ENCODE measurements around the gene RAD52. TPM values are rescaled to one million over a fixed set of nuclear protein-coding genes. Genes with fewer than 3 reads are reported as not detected.

Gene RAD52
- total RNA-seq, 2 donors from 2014 or later: 19.4 to 28.8 TPM

- H3K9me3 ChIP-seq: no peaks in the 10 kb centered on the region
- no peak overlapping the region for H3K4me3 ChIP-seq
- no peaks in the 10 kb centered on the region for H3K4me1 ChIP-seq
- H3K27ac ChIP-seq: no peak overlapping the region
- no peak for DNase-seq
- no peak overlapping the region for H3K9ac ChIP-seq (ENCODE audit: low read depth in 2 of 2, low read length in 2 of 2)
- no peak for TF ChIP-seq CTCF (IDR thresholded peaks at IDR 0.05)
- intact Hi-C loops (cut with DNase I): no loop called here
- H3K27me3 ChIP-seq: no peaks in the 10 kb centered on the region
- peaks cover 6% of the 10 kb centered on the region for H3K36me3 ChIP-seq
Observed at GRCh38 chr12:922285-922684, 27.2 kb downstream of the RAD52 start.

GRCh38 chr12:920676-921075, 28.8 kb downstream of the RAD52 start:
- no peak overlapping the region for H3K27ac ChIP-seq
- H3K4me3 ChIP-seq: no peak overlapping the region
- no peaks in the 10 kb centered on the region for H3K27me3 ChIP-seq
- H3K9me3 ChIP-seq: no peaks in the 10 kb centered on the region
- DNase-seq: no peak
- H3K4me1 ChIP-seq: no peaks in the 10 kb centered on the region
- intact Hi-C loops (cut with DNase I): no loop called here
- TF ChIP-seq CTCF (IDR thresholded peaks at IDR 0.05): no peak
- H3K36me3 ChIP-seq: no peaks in the 10 kb centered on the region
- no peak overlapping the region for H3K9ac ChIP-seq (ENCODE audit: low read depth in 2 of 2, low read length in 2 of 2)

- DNase-seq: no peak
- no peak for TF ChIP-seq CTCF (IDR thresholded peaks at IDR 0.05)
- intact Hi-C loops (cut with DNase I): no loop called here
- Histone ChIP-seq H3K36me3 (peaks cover 10% of the 10 kb centered on the region), H3K27ac (no peak overlapping the region), H3K4me1 (no peaks in the 10 kb centered on the region), H3K27me3 (no peaks in the 10 kb centered on the region), H3K9me3 (no peaks in the 10 kb centered on the region), H3K9ac (ENCODE audit: low read depth in 2 of 2, low read length in 2 of 2) (no peak overlapping the region), H3K4me3 (no peak overlapping the region)
Observed at GRCh38 chr12:916712-917445, 32.6 kb downstream of the RAD52 start.

GRCh38 chr12:916240-916639, 33.3 kb downstream of the RAD52 start:
- intact Hi-C loops (cut with DNase I): no loop called here

GRCh38 chr12:915090-915489, 34.4 kb downstream of the RAD52 start:
- intact Hi-C loops (cut with DNase I): no loop called here
- Histone ChIP-seq H3K27ac (no peak overlapping the region), H3K4me3 (no peak overlapping the region), H3K36me3 (peaks cover 10% of the 10 kb centered on the region), H3K4me1 (no peaks in the 10 kb centered on the region), H3K9ac (ENCODE audit: low read depth in 2 of 2, low read length in 2 of 2) (no peak overlapping the region), H3K27me3 (no peaks in the 10 kb centered on the region), H3K9me3 (no peaks in the 10 kb centered on the region)
- DNase-seq: no peak
- TF ChIP-seq CTCF (IDR thresholded peaks at IDR 0.05): no peak

More at GRCh38 chr12:916240-916639, 33.3 kb downstream of the RAD52 start:
- no peak overlapping the region for H3K9ac ChIP-seq (ENCODE audit: low read depth in 2 of 2, low read length in 2 of 2)
- TF ChIP-seq CTCF (IDR thresholded peaks at IDR 0.05): no peak
- no peak overlapping the region for H3K27ac ChIP-seq
- DNase-seq: peak; percentile 20
- no peak overlapping the region for H3K4me3 ChIP-seq
- no peaks in the 10 kb centered on the region for H3K9me3 ChIP-seq
- H3K27me3 ChIP-seq: no peaks in the 10 kb centered on the region
- no peaks in the 10 kb centered on the region for H3K4me1 ChIP-seq
- H3K36me3 ChIP-seq: peaks cover 10% of the 10 kb centered on the region

Measured in colonic mucosa (tissue), 4 donors.